Spleen (tissue), 11 donors: ENCODE measurements around the gene UMPS. TPM values are rescaled to one million over a fixed set of nuclear protein-coding genes. Genes with fewer than 3 reads are reported as not detected.
A peak's percentile ranks its signal among the peaks of the same experiment; 100 is the strongest.
"Not testable (repeated sequence)": the region's sequence is repeated elsewhere in the genome, so short reads cannot be mapped to it uniquely, and the experiment has no call there.

Experiments used
- DNase-seq: peaks from one replicate; pipeline ENCODE4 v3.0.0-alpha.2; 2020
- H3K27ac ChIP-seq, 8 donors: fragments of 200-600 bp; sonication (generic) in 7 of 8; 1 replicate in 4 of 8; 2 replicates in 4 of 8; pipeline versions ENCODE4 v1.5.0 to v1.8.0; 2016 to 2021; ENCODE audit warnings: inconsistent platforms in 4 of 8, mild to moderate bottlenecking in 4 of 8, moderate library complexity in 1 of 8
- H3K27me3 ChIP-seq, 7 donors: fragments of 200-600 bp; sonication (generic) in 6 of 7; replicated peaks in 1 of 7; 1 replicate in 4 of 7; 2 replicates in 3 of 7; pipeline versions ENCODE4 v1.5.0 to v1.8.0; 2016 to 2021; ENCODE audit warnings: inconsistent platforms in 3 of 7, mild to moderate bottlenecking in 1 of 7
- H3K36me3 ChIP-seq, 6 donors: fragments of 200-600 bp; sonication (generic) in 5 of 6; 1 replicate in 4 of 6; 2 replicates in 2 of 6; pipeline versions ENCODE4 v1.5.0 to v1.8.0; 2016 to 2021; ENCODE audit warnings: inconsistent platforms in 2 of 6
- H3K4me1 ChIP-seq, 6 donors: fragments of 200-600 bp; sonication (generic) in 5 of 6; 1 replicate in 3 of 6; 2 replicates in 3 of 6; pipeline versions ENCODE4 v1.5.0 to v1.8.0; 2016 to 2021; ENCODE audit warnings: inconsistent platforms in 3 of 6
- H3K4me3 ChIP-seq, 8 donors: fragments of 200-600 bp; sonication (generic) in 7 of 8; 1 replicate in 4 of 8; 2 replicates in 4 of 8; pipeline versions ENCODE4 v1.5.0 to v1.8.0; 2016 to 2021; ENCODE audit warnings: inconsistent platforms in 4 of 8, mild to moderate bottlenecking in 4 of 8, moderate library complexity in 2 of 8
- H3K9me3 ChIP-seq, 8 donors: fragments of 200-600 bp; sonication (generic) in 7 of 8; 1 replicate in 4 of 8; 2 replicates in 4 of 8; pipeline versions ENCODE4 v1.5.0 to v1.8.0; 2016 to 2021; ENCODE audit warnings: inconsistent platforms in 4 of 8
- POLR2A ChIP-seq, 3 donors: fragments of 450-650 bp; IDR thresholded peaks; one replicate each; pipeline ENCODE4 v1.5.1; 2017; ENCODE audit warnings: antibody characterized with exemption in 3 of 3, mild to moderate bottlenecking in 1 of 3
- POLR2AphosphoS5 ChIP-seq, 3 donors: sonication (generic); formaldehyde crosslinking; IDR thresholded peaks; one replicate each; pipeline ENCODE4 v1.5.1; 2017; ENCODE audit warnings: antibody characterized with exemption in 3 of 3
- WGBS, 5 donors: extraction: QIAGEN DNeasy Blood & Tissue Kit in 3 of 5; methylation state at CpG; one replicate each; pipeline versions ENCODE4 v1.1.5 to v1.1.7; 2013 to 2018; 5-methylcytosine and 5-hydroxymethylcytosine counted together
- intact Hi-C: fragments of 100-400 bp; cut with DNase I; formaldehyde crosslinking; loops from one replicate; pipeline ENCODE4 v1.15.0; 2023; ENCODE audit warnings: low total_unique reads
- polyA plus RNA-seq, 3 donors: library from polyadenylated mRNA; stranded (reverse); fragments of 200-250 nt; gene quantifications; one replicate each; pipeline ENCODE4 v1.2.1, GENCODE V29; 2013
- total RNA-seq, 7 donors: library from RNA; depleted of rRNA in 3 of 7; stranded (reverse); fragments of >200 nt in 3 of 7; fragmentation: NEBNext Ultra II Directional in 4 of 7; extraction: Animal tissue kit (Norgen Biotek cat#: 25700) in 4 of 7; gene quantifications; one replicate each; pipeline versions ENCODE4 v1.1.0 to v1.2.1, GENCODE V29; 2016 to 2021
- TF ChIP-seq, protein P1 (sequence below), 11 experiments: fragments of 200-600 bp in 7 of 11; fragments of 450-650 bp in 4 of 11; sonication (generic) in 4 of 11; IDR thresholded peaks in 8 of 11; conservative IDR thresholded peaks in 3 of 11; 1 replicate in 7 of 11; 2 replicates in 4 of 11; pipeline versions ENCODE4 v1.4.0 to v1.8.0; 2016 to 2021; ENCODE audit warnings: antibody characterized with exemption in 11 of 11, inconsistent platforms in 4 of 11, mild to moderate bottlenecking in 1 of 11
- donor health status: healthy with polysubstance abuse.
- donor health status: DM: no; HTN: no; CAD: no; lungs with moderate emphysema.
- donor health status: DM: no; HTN: no; CAD: no.
- donor health status: Bipolar disorder and iron deficiency.
- donor health status: healthy.
- donor health status: DM: no; HTN: no; CAD: no.
- donor health status: DM: yes; HTN: yes; CAD: no.

UMPS gene
- total and polyA plus RNA-seq, 10 donors = 11.2 to 41.8 (median 26.4) TPM

- no peak for DNase-seq
- Histone ChIP-seq H3K4me1 (no peaks in the 10 kb centered on the region), H3K4me3 (no peak overlapping the region), H3K27me3 (no peaks in the 10 kb centered on the region), H3K36me3 (peaks cover 0 to 73% (median 50%) of the 10 kb centered on the region in 6 donors), H3K9me3 (no peaks in the 10 kb centered on the region), H3K27ac (peak overlapping the region in 2 of 8 donors; percentile 15 to 36)
- 96 to 100% (median 99%) methylated on average over 1 to 6 of the region's 6 CpGs for WGBS, 5 donors
- intact Hi-C loops = no loop called here
- no peak for TF ChIP-seq POLR2A (IDR thresholded peaks at IDR 0.05)
- TF ChIP-seq, protein P1, sequence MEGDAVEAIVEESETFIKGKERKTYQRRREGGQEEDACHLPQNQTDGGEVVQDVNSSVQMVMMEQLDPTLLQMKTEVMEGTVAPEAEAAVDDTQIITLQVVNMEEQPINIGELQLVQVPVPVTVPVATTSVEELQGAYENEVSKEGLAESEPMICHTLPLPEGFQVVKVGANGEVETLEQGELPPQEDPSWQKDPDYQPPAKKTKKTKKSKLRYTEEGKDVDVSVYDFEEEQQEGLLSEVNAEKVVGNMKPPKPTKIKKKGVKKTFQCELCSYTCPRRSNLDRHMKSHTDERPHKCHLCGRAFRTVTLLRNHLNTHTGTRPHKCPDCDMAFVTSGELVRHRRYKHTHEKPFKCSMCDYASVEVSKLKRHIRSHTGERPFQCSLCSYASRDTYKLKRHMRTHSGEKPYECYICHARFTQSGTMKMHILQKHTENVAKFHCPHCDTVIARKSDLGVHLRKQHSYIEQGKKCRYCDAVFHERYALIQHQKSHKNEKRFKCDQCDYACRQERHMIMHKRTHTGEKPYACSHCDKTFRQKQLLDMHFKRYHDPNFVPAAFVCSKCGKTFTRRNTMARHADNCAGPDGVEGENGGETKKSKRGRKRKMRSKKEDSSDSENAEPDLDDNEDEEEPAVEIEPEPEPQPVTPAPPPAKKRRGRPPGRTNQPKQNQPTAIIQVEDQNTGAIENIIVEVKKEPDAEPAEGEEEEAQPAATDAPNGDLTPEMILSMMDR (IDR thresholded peaks at IDR 0.05 in 8 of 11, conservative IDR thresholded peaks at IDR 0.05 in 3 of 11) = no peak
- TF ChIP-seq POLR2AphosphoS5 (IDR thresholded peaks at IDR 0.05) = no peak
Measured at GRCh38 chr3:124745756-124746155, 15.5 kb downstream of the UMPS start.

DNA sequence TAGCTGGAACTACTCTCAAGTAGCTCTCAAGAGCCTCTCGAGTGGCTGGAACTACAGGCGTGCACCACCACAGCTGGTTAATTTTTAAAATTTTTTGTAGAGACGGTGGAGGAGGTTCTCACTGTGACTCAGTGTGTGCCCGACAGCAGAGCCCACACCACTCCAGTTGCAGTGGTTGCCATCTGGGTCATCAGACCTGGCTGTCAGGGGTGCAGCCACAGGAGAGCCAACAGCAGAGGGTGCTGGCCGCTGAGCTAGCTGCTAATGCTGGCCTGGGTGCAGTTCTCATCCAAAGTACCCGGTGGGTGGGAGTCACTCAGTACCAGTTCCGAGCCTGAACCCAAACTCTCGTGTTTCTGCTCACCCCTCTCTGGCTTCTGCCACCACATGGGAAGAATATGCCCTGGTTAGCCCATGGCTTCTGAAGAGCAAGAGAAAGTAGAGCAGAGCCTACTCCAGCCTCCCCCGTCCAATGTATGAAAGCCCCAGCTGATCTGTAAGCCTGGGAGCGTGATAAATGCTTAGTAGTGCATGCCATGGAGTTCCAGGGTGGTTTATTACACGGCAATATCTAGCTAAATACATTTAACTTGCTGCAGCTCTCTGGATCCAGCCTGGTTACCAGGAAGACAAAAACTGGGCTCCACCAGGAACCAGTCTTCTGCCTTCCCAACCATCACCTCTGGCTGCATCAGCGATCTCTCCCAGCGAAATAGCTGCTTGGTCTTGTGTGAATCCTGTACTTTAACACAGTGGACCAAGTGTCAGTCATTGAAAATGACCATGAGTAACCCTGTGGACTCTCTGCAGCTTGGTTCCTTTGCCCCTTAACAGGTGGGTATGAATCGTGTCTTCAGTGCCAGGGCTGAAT is 17.1 kb downstream of the UMPS start:
- intact Hi-C loops = no loop called here
- H3K27me3 ChIP-seq = no peaks in the 10 kb centered on the region
- no peak for DNase-seq

GRCh38 chr3:124748560-124749198 is 18.4 kb downstream of the UMPS start:
- DNase-seq = no peak
- H3K27ac ChIP-seq = peak overlapping the region in 7 of 8 donors; percentile 32 to 73 (median 51)
- intact Hi-C loops = no loop called here
- H3K4me3 ChIP-seq = no peak overlapping the region
- TF ChIP-seq, protein P1 (IDR thresholded peaks at IDR 0.05 in 8 of 11, conservative IDR thresholded peaks at IDR 0.05 in 3 of 11) = no peak
- peak in 1 of 3 donors; percentile 36 for TF ChIP-seq POLR2AphosphoS5 (IDR thresholded peaks at IDR 0.05)
- TF ChIP-seq POLR2A (IDR thresholded peaks at IDR 0.05) = no peak
- 81 to 92% (median 90%) methylated on average over 8 of the region's 8 CpGs for WGBS, 5 donors
- no peaks in the 10 kb centered on the region for H3K9me3 ChIP-seq
- no peaks in the 10 kb centered on the region for H3K27me3 ChIP-seq
- peaks cover 0 to 44% (median 25%) of the 10 kb centered on the region in 6 donors for H3K36me3 ChIP-seq
- no peaks in the 10 kb centered on the region for H3K4me1 ChIP-seq

More for the DNA sequence above, 17.1 kb downstream of the UMPS start:
- H3K4me3 ChIP-seq = no peak overlapping the region
- peak overlapping the region in 3 of 8 donors; percentile 58 to 73 (median 68) for H3K27ac ChIP-seq
- no peaks in the 10 kb centered on the region for H3K9me3 ChIP-seq
- TF ChIP-seq POLR2AphosphoS5 (IDR thresholded peaks at IDR 0.05) (no peak), POLR2A (IDR thresholded peaks at IDR 0.05) (no peak)
- TF ChIP-seq, protein P1 (IDR thresholded peaks at IDR 0.05 in 8 of 11, conservative IDR thresholded peaks at IDR 0.05 in 3 of 11) = no peak
- 89 to 94% (median 94%) methylated on average over 13 to 14 of the region's 14 CpGs for WGBS, 5 donors
- H3K4me1 ChIP-seq = no peaks in the 10 kb centered on the region
- peaks cover 0 to 57% (median 37%) of the 10 kb centered on the region in 6 donors for H3K36me3 ChIP-seq

GRCh38 chr3:124749877-124750276 is 19.6 kb downstream of the UMPS start:
- H3K4me3 ChIP-seq, H3K27ac ChIP-seq, H3K9me3 ChIP-seq, H3K27me3 ChIP-seq, H3K4me1 ChIP-seq, DNase-seq, intact Hi-C loops: not testable (repeated sequence)
- WGBS, 5 donors = 88 to 95% (median 93%) methylated on average over 8 to 22 of the region's 27 CpGs
- peaks cover 0 to 32% (median 13%) of the 10 kb centered on the region in 6 donors for H3K36me3 ChIP-seq
- peak in 1 of 3 donors; percentile 8 for TF ChIP-seq POLR2AphosphoS5 (IDR thresholded peaks at IDR 0.05)
